GM19351 (cell line): ENCODE results near the gene ATP13A1.
A peak's percentile ranks its signal among the peaks of the same experiment; 100 is the strongest.
"Not testable (repeated sequence)": the region's sequence is repeated elsewhere in the genome, so short reads cannot be mapped to it uniquely, and the experiment has no call there.

Source experiments
- ATAC-seq: cut with Tn5 transposase; IDR thresholded peaks from one replicate; pipeline ENCODE4 v1.9.1; 2021; ENCODE audit warnings: mild to moderate bottlenecking, moderate library complexity; ENCODE audit not compliant: unreplicated experiment

The ATP13A1 gene

DNA sequence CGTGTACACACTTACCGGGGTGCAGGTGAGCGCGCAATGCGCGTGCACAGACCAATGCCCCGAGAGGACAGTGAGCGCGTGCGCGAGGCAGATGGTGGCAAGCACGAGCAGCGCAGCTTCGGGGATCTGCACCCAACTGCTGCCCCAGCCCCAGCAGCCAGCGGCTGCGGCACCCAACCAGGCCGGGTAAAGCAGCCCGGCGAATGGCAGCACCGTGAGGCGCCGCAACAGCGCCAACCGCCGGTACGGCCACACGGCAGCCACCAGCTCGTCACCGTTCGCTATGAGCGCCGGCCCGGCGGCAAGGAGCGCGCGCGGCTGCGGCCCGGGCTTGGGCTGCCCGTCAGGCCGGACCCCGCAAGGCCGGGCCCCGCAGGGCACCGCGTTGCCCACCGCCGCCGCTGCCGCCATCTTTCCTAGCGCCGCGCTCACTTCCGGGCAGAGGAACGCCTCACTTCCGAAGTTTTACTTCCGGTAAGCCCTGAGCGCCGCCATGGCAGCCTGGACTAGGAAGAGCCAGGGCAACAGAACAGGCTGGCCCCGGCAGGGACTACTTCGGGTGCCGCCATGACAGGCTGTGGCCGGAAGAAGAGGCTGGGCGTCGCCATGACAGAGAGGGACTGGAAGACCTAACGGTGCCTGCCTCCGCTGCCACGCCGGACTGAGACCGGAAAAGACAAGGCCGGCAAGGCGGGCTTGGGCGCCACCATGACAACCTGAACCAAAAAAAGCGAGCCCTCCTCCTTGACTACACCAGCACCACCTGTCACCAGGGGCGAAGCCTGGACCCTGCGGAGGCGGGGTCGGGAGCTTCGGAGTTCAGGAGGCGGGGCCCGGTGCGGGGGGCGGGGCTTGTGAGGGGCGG, at the start of gene ATP13A1:
TSS of gene ATP13A1 (minus strand) at position 421 of the 865 bp plus-strand sequence. CDS start at position 411, 10 bp downstream.
- peak; percentile 61 for ATAC-seq

GRCh38 chr19:19711934-19712828, 48.7 kb upstream of the ATP13A1 start:
- no peak for ATAC-seq

- no peak for ATAC-seq
Observed at GRCh38 chr19:19711306-19711933, 47.9 kb upstream of the ATP13A1 start.

DNA sequence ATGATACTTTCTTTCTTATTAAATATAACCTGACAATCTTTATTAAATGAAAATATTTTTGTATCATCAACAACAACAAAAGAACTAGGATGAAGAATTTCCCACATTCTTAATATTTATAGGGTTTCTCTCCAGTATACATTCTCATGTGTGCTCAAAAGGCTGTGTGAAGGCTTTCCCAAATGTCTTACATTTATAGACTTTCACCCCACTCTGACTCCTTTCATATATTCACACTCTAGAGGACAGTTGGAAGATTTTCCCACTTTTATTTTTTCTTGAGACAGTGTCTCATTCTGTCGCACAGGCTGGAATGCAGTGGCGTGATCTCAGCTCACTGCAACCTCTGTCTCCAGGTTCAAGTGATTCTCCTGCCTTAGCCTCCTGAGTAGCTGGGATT, 47.0 kb upstream of the ATP13A1 start:
- no peak for ATAC-seq

GRCh38 chr19:19704836-19705235, 41.4 kb upstream of the ATP13A1 start:
- ATAC-seq, result no peak

GRCh38 chr19:19700493-19700892, 37.0 kb upstream of the ATP13A1 start:
- not testable (repeated sequence) for ATAC-seq

- no peak for ATAC-seq
Observed at GRCh38 chr19:19697589-19697988, 34.1 kb upstream of the ATP13A1 start.

DNA sequence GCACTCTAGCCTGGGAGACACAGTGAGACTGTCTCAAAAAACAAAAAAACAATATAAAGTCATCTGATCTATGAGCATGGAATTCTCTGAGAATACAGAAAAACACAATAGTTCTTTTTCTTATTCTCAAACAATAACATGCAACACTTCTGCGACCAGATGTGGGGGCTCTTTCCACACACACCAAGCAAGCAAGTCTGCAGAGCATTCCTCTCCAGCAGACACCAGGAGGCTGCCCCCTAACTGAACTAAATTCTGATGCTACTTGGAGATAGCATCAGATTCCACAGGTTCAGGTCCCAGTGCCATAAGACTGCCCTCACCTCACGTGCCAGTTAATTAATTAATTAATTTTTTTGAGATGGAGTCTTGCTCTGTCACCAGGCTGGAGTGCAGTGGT, 32.9 kb upstream of the ATP13A1 start:
- ATAC-seq, result no peak

DNA sequence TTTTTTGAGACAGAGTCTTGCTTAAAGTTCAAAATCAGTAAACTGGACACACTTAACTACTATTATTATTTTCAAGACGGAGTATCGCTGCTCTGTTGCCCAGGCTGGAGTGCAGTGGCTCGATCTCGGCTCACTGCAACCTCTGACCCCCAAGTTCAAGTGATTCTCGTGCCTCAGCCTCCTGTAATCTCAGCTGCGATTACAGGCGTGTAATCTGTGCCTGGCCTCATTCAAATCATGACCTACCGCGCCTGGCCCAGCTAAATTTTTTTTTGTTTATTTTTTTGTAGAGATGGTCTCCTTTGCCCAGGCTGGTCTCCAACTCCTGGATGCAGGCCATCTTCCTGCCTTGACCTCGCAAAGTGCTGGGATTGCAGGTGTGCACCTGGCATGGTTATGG, 28.2 kb upstream of the ATP13A1 start:
- ATAC-seq, result no peak

- ATAC-seq, result not testable (repeated sequence)
Observed at GRCh38 chr19:19689023-19689422, 25.5 kb upstream of the ATP13A1 start.

DNA sequence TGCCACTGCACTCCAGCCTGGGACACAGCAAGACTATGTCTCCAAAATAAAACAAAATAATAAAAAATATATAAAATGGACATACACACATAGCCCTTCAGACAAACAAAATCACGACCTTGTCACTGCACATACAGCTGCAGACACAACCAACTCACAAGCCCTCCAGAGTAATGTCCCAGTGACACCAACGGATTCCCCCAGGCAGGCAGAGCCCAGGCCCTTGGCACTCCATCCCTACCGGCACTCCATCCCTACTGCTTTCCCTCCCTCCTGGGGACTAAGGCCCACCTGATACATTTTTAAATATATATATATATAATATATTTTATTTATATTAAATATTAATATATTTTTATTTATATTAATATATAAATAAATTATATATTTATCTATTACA, 23.6 kb upstream of the ATP13A1 start:
- ATAC-seq, result no peak

DNA sequence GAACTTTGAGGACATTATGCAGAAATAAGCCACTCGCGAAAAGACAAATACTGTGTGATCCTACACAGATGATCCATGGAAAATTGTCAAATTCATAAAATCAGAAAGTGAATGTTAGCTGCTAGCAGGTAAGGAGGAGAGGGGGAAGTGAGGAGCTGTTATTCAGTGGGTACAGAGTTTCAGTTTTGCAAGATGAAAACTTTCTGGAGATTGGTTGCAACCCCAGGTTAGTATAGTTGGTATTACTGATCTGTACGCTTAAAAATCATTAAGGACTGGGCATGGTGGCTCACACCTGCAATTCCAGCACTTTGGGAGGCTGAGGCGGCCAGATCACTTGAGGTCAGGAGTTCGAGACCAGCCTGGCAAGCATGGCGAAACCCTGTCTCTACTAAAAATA, 23.1 kb upstream of the ATP13A1 start:
- ATAC-seq, result no peak

DNA sequence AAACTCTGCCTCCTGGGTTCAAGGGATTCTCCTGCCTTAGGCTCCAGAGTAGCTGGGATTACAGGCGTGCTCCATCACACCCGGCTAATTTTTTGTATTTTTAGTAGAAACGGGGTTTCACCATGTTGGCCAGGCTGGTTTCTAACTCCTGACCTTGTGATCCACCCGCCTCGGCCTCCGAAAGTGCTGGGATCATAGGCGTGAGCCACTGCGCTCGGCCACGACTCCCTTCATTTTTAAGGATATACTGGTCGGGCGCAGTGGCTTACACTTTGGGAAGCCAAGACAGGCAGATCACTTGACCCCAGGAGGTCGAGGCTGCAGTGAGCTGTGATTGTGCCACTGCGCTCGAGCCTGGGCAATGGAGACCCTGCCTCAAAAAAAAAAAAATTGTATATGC, 22.6 kb upstream of the ATP13A1 start:
- ATAC-seq, result not testable (repeated sequence)

- ATAC-seq, result no peak
Observed at GRCh38 chr19:19679176-19680073, 15.9 kb upstream of the ATP13A1 start.

DNA sequence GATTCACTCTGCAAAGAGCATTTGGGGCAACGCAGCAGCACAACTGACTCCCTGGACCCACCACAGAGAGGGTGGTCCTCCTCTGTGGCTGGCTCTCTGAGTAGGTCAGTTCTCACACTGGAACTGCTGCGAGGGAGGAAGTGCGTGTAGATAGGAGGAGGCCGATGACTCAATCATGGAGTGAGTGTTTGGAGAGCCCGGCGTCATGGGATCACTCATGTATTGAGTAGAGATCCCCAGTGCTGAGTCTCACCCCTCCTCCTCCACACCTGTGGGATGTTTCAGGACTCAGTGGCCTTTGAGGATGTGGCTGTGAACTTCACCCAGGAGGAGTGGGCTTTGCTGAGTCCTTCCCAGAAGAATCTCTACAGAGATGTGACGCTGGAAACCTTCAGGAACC, 14.1 kb upstream of the ATP13A1 start:
- no peak for ATAC-seq

DNA sequence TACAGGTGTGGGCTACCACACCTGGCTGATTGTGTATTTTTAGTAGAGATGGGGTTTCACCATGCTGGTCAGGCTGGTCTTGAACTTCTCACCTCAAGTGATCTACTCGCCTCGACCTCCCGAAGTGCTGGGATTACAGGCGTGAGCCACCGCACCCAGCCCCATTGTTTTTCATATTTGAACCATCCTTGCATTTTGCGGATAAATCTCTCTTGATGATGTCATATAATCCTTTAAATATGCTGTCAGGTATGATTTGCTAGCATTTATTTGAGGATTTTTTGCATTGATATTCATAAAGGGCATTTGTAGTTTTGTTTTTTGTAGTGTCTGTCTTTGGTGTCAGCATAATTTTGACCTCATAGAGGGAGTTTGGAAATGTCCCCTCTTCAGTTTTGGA, 10.8 kb upstream of the ATP13A1 start:
- no peak for ATAC-seq

GRCh38 chr19:19672816-19673215, 9.3 kb upstream of the ATP13A1 start:
- ATAC-seq, result no peak

DNA sequence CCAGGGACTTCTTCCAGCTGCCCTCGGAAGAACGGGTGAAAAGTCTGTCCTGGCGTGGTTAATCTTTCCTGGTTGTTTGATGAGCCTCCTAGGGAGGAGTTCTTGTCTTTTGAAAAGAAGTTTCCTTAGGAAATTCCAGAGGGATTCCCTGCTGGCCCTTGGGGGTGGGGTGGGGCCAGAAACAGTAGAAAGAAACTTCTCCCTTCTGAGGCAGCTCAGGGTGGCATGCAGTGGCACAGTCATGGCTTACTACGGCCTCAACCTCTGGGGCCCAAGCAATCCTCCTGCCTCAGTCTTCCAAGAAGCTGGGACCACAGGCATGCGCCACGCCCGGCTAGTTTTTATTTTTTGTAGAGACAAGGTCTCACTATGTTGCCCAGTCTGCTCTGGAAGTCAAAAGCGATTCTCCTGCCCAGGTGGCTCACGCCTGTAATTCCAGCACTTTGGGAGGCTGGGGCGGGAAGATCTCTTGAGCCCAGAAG, 6.6 kb upstream of the ATP13A1 start:
- no peak for ATAC-seq

GRCh38 chr19:19668230-19669012, 4.9 kb upstream of the ATP13A1 start, which contains the start of gene ZNF101:
TSS of gene ZNF101 (plus strand) at chr19:19668839. CDS start at chr19:19668964, 125 bp downstream.
- ATAC-seq, result peak; percentile 70
